NK-92 (cell line): Measurements from ENCODE around the gene SPATA45.

Experiments used
- DNase-seq: peaks from one replicate; lab custom pipeline; 2025; ENCODE audit not compliant: unreplicated experiment; lab: John Stamatoyannopoulos, UW

The SPATA45 gene

GRCh38 chr1:212782422-212783154 lies 64.9 kb downstream of the SPATA45 start:
- DNase-seq: no peak

GRCh38 chr1:212781225-212781624 lies 66.2 kb downstream of the SPATA45 start:
- no peak for DNase-seq

GRCh38 chr1:212780759-212781158 lies 66.7 kb downstream of the SPATA45 start:
- DNase-seq: no peak
